Hepatocyte (in vitro differentiated cells): ENCODE results near the gene AQP12A.

Experiments used
- EZH2 ChIP-seq: fragments of 200-600 bp; sonication (generic); IDR thresholded peaks from 2 replicates; pipeline ENCODE4 v1.6.1; 2016; ENCODE audit warnings: antibody characterized with exemption, mild to moderate bottlenecking, borderline replicate concordance
- EZH2phosphoT487 ChIP-seq: fragments of 200-600 bp; sonication (generic); IDR thresholded peaks from one replicate; pipeline ENCODE4 v1.6.1; 2018; ENCODE audit warnings: antibody characterized with exemption, mild to moderate bottlenecking, low read depth, moderate library complexity; ENCODE audit not compliant: unreplicated experiment, severe bottlenecking
- TF ChIP-seq, protein P1 (sequence below): fragments of 200-600 bp; sonication (generic); IDR thresholded peaks from 2 replicates; pipeline ENCODE4 v1.5.1; 2016; ENCODE audit warnings: antibody characterized with exemption, mild to moderate bottlenecking; ENCODE audit not compliant: poor library complexity

- TF ChIP-seq, protein P1, sequence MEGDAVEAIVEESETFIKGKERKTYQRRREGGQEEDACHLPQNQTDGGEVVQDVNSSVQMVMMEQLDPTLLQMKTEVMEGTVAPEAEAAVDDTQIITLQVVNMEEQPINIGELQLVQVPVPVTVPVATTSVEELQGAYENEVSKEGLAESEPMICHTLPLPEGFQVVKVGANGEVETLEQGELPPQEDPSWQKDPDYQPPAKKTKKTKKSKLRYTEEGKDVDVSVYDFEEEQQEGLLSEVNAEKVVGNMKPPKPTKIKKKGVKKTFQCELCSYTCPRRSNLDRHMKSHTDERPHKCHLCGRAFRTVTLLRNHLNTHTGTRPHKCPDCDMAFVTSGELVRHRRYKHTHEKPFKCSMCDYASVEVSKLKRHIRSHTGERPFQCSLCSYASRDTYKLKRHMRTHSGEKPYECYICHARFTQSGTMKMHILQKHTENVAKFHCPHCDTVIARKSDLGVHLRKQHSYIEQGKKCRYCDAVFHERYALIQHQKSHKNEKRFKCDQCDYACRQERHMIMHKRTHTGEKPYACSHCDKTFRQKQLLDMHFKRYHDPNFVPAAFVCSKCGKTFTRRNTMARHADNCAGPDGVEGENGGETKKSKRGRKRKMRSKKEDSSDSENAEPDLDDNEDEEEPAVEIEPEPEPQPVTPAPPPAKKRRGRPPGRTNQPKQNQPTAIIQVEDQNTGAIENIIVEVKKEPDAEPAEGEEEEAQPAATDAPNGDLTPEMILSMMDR = no peak
- TF ChIP-seq EZH2phosphoT487 (no peak), EZH2 (no peak)
Measured at GRCh38 chr2:240686460-240686859, 5.2 kb upstream of the AQP12A start.
